Mononuclear cell (primary cell): ENCODE measurements around the gene CXCR2. TPM values are rescaled to one million over a fixed set of nuclear protein-coding genes. Genes with fewer than 3 reads are reported as not detected.
"Not testable (repeated sequence)": the region's sequence is repeated elsewhere in the genome, so short reads cannot be mapped to it uniquely, and the experiment has no call there.

ENCODE experiments used
- H3K27me3 ChIP-seq: 2 replicates; pipeline ENCODE4 v1.6.0; 2011; ENCODE audit warnings: low read length, control low read depth; ENCODE audit not compliant: insufficient read depth
- H3K4me1 ChIP-seq: 2 replicates; pipeline ENCODE4 v1.5.1; 2011; ENCODE audit warnings: mild to moderate bottlenecking, low read length, control low read depth; ENCODE audit not compliant: insufficient read depth
- H3K4me3 ChIP-seq: 2 replicates; pipeline ENCODE4 v1.5.1; 2011; ENCODE audit warnings: mild to moderate bottlenecking, low read length, moderate library complexity
- H3K9me3 ChIP-seq: 2 replicates; pipeline ENCODE4 v1.5.1; 2011; ENCODE audit warnings: low read depth, mild to moderate bottlenecking, control low read depth, low read length
- total RNA-seq: library from RNA; depleted of rRNA; stranded (reverse); fragments of >200 nt; gene quantifications from one replicate; pipeline ENCODE4 v1.2.3, GENCODE V29; 2012

The CXCR2 gene
- total RNA-seq = 0.73 TPM

DNA sequence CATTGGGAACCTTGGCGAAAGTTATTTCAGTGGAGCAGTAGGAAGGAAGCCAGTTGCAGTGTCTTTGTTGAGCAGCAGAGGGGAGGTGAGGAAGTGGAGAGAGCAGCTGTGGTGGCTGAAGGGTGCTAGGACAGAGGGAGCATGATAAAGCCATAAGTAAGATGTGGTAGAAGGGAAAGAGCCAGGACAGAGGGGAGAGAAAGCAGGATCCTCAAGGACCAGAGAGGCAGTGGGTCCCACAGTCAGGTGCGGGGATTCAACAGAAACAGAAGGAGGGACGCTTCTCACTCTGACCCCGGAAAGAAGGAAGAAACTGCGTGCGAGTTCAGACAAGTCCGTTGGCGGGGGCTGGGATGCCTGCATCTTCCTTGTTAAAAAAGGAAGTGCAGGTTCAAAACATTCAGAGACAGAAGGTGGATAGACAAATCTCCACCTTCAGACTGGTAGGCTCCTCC, at the start of gene CXCR2:
Gene CXCR2 (plus strand): TSS at position 403 of the 455 bp plus-strand sequence. CDS start 8,774 bp downstream, outside the sequence.
- no peaks in the 10 kb centered on the region for H3K27me3 ChIP-seq
- peaks cover 5% of the 10 kb centered on the region for H3K9me3 ChIP-seq
- peak within 1 kb of the TSS; percentile 31 for H3K4me3 ChIP-seq
- H3K4me1 ChIP-seq = peaks cover 64% of the 10 kb centered on the region

DNA sequence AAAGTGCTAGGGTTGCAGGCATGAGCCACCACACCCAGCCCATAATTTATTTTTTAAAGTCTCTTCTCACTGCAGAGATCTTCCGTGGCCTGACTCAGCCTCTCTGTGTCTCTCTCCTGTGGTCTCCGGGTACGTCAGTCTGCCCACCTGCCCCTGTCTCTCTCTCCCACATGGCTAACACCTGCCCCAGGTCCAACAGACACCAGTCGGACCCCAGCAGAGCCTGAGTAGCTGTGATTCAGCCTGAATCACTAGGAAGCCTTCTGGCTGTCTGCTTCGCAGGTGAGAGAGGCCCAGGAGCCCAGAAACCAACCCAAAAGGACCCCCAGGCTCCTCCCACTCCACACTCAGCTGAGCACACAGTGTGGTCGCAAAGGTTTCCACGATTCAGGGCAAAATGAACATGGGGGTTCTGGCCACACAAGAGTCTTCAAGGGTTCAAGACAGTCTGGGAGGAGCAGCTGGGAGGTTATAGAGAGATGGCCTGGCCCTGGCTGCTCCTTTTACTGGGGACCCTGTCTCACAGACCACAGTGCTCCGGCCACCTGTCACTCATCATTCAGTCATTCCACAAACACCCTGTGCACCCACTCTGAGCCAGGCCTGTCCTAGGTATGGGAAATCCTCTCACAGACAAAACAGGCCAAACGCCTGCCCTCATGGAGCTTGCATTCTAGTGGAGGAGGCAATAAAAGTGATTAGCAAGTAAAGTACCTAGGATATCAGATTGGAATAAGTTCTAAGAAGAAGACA, 48.2 kb upstream of the CXCR2 start:
- Histone ChIP-seq H3K4me3 (no peak overlapping the region), H3K9me3 (no peaks in the 10 kb centered on the region), H3K4me1 (peaks cover 18% of the 10 kb centered on the region), H3K27me3 (no peaks in the 10 kb centered on the region)

DNA sequence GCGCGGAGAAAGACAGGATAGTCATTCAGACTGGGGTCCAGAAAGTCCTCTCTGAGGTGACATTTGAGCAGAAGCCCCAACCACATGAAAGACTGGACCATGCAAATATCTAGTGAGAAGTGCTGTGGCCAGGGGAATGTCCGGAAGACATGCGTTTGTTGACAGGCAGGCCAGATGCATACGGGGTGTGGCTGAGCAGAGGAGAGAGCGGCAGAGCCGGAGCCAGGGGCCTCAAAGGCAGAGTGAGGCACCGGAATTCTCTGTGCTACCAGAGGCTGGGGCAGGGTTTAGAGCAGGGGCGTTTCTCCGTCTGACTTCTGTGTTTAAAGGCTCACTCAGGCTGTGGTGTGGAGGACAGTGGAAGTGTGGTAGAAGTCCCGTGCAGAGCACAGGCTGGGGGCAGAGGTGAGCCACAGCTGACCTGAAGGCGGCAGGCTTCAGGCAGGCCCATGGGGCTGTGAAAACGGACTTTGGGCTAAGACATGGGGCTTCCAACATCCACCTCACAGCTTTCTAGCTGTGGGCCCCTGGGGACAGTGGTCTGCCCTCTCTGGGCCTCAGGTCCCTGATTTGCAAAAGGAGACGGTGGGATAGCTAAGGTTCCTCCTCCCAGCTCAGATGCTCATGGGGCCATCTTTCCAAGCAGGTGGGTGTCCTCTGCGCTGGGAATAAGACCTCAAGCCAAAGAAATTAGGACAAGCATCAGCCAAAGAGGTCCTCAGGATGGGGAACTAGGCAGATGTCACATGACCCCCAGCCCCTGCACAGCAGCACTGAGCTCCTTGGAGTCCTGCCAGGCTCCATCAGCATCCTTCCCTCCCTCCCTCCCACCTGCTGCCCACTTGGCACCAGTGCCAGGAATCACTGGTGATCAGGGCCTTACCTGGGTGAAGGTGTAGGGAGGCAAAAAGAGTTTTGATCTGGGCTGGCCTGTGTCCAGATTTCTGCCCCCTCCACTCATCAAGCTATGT, 45.6 kb upstream of the CXCR2 start:
- no peaks in the 10 kb centered on the region for H3K27me3 ChIP-seq
- no peak overlapping the region for H3K4me3 ChIP-seq
- peaks cover 18% of the 10 kb centered on the region for H3K4me1 ChIP-seq
- H3K9me3 ChIP-seq = no peaks in the 10 kb centered on the region

DNA sequence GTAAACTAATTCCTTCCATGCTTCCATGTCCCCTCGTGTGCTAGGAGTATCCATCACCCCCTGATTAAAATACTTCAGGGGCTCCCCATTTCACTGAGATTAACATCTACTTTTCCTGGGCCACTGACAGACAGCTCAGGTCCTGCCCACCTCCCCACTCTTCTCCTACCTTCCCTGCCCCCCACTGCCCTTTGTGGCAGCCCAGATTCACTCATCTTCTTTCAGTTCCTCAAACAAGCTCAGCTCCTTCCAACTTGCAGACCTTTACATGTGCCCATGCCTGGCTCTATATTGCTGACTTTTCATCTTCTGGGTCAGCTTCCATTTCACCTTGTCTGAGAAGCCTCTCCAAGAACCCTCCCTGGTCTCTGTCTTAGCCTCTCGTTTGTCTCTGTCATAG, 44.8 kb upstream of the CXCR2 start:
- no peak overlapping the region for H3K4me3 ChIP-seq
- H3K27me3 ChIP-seq = no peaks in the 10 kb centered on the region
- no peaks in the 10 kb centered on the region for H3K9me3 ChIP-seq
- peaks cover 18% of the 10 kb centered on the region for H3K4me1 ChIP-seq

DNA sequence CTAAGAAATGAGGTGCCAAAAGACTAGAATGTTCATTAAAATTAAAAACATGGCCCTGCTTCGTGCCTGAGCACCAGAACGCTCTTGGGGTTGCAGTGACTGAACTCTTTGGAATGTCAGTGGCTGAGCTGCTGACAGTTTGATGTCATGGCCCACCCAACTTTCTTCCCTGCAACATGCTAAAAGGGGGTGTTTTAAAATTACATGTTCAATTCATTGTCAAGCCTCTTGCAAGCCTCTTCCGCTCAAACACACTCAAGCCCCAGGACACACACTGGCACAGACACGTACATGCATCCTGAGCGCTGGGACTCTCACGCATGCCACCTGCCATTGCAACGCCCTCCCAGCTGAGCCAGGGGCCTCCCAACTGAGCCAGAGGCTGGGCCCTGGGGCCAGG, 44.1 kb upstream of the CXCR2 start:
- no peak overlapping the region for H3K4me3 ChIP-seq
- no peaks in the 10 kb centered on the region for H3K27me3 ChIP-seq
- H3K9me3 ChIP-seq = peaks cover 4% of the 10 kb centered on the region
- peaks cover 14% of the 10 kb centered on the region for H3K4me1 ChIP-seq

DNA sequence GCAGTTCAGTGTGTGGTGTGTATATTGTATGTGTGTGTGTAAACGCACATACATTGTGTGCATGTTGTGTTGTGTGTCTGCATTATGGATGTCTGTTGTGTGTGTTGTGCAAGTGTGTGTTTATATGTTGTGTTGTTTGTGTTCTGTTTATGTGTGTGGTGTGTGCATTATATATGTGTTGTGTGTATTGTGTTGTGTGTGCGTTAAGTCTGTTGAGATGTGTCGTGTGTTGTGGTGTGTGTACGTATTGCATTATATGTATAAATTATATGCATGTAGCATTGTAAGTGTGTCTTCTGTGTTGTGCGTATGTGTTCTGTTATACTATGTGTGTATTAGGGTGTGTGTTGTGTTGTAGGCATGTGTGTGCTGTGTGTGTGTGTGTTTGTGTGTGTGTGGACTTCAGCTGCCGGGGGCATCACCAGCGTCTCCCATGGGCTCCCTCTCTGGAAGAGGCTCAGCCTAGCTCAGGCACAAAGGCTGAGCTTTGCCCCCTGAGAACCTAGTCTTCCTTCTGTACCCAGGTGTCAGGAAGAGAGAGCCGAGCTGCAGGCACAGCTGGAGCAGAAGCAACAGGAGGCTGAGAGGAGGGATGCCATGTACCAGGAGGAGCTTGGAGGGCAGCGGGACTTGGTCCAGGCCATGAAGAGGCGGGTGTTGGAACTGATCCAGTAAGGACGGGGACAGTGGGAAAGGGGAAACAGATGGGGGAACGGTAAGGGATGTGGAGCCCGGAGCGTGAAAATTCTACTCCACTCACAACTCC, 43.1 kb upstream of the CXCR2 start:
- Histone ChIP-seq H3K4me1 (peaks cover 14% of the 10 kb centered on the region), H3K27me3 (no peaks in the 10 kb centered on the region), H3K9me3 (peaks cover 6% of the 10 kb centered on the region), H3K4me3 (no peak overlapping the region)

DNA sequence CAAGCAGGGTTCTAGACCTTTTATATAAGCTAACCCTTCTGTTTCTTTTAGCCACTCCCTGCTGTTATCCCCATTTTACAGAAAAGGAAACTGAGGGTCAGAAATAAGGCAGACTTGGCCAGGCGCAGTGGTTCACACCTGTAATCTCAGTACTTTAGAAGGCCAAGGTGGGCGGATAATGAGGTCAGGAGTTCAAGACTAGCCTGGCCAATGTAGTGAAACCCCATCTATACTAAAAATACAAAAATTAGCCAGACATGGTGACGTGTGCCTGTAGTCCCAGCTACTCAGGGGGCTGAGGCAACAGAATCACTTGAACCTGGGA, 42.5 kb upstream of the CXCR2 start:
- Histone ChIP-seq H3K4me3 (no peak overlapping the region), H3K9me3 (peaks cover 6% of the 10 kb centered on the region), H3K4me1 (peaks cover 14% of the 10 kb centered on the region), H3K27me3 (no peaks in the 10 kb centered on the region)

DNA sequence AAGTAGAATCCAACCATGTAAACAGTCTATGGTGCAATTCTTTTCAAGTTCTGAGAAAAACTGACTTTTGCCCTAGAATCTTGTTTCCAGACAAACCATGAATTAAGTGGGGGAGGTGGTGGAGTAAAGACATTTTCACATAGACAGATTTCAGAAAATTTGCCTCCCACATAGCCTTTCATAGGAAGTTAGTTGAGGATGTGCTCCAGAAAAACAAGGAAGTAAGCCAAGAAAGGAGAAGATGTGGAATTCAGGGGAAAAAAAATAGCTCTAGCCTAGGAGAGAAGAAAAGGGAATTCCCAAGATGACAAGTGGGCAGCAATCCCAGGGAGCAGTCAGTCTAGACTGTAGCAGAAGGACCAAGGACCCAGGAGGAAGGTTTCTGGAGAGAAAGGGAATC, 39.4 kb upstream of the CXCR2 start:
- peaks cover 6% of the 10 kb centered on the region for H3K9me3 ChIP-seq
- H3K4me3 ChIP-seq = no peak overlapping the region

DNA sequence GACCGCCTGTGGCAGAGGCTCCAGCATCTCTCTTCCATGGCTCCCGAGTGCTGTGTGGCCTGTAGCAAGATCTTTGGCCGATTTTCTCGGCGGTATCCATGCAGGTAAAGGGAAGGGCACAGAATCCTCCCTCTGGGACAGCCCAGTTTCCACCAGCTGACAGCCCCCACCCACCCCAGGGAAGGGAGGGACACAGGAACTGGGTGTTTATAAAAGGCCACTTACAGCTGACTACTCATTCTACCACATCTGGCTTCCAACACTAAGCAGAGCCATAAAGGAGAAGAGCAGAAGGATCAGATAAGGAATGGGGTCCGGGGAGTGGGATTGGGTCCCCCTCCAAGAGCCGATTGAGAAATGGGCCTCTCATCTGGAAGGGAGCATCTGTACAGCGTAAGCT, 36.6 kb upstream of the CXCR2 start:
- no peaks in the 10 kb centered on the region for H3K27me3 ChIP-seq
- no peak overlapping the region for H3K4me3 ChIP-seq
- H3K4me1 ChIP-seq = peaks cover 14% of the 10 kb centered on the region
- peaks cover 6% of the 10 kb centered on the region for H3K9me3 ChIP-seq

More for the DNA sequence above, 39.4 kb upstream of the CXCR2 start:
- Histone ChIP-seq H3K27me3 (no peaks in the 10 kb centered on the region), H3K4me1 (peaks cover 5% of the 10 kb centered on the region)

DNA sequence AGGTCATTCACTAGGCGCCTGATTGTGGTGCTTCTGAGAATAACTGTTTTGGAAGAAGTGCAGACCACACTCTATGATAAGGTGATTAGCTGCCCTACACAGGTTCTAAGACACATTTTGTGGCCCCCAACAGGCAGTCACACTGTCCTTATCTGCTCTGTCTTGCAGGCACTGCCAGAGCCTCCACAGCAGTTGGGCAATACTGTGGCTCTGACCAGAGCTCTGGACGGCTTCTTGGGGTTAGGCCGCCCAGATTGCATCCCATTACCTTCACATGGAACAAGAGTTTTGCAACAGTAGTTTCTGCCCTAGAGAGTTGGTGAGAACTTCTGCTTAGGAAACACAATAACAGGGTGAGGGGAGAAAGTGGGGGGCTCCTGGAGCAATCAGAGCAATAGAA, 34.1 kb upstream of the CXCR2 start:
- H3K4me1 ChIP-seq = peaks cover 14% of the 10 kb centered on the region
- H3K4me3 ChIP-seq = no peak overlapping the region
- H3K9me3 ChIP-seq = peaks cover 2% of the 10 kb centered on the region
- no peaks in the 10 kb centered on the region for H3K27me3 ChIP-seq

DNA sequence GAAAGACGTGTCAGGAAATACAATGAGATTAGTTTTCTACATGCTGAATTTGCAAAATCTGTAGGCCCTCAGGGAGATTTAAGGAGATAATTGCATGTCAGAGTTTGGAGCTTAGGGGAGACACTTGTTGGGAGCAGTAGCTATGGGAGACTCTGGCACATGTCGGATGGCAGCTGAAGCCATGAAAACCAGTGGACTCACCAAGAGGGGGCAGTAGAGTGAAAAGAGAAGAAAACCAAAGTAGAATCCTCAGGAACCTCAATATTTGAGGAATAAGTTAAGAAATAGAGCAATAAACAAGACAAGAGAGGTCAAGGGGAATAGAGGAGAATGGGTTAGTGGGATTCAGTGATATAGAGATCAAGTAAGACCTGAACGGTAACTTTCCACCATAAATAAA, 31.9 kb upstream of the CXCR2 start:
- no peaks in the 10 kb centered on the region for H3K9me3 ChIP-seq
- H3K27me3 ChIP-seq = no peaks in the 10 kb centered on the region
- no peak overlapping the region for H3K4me3 ChIP-seq
- peaks cover 14% of the 10 kb centered on the region for H3K4me1 ChIP-seq

DNA sequence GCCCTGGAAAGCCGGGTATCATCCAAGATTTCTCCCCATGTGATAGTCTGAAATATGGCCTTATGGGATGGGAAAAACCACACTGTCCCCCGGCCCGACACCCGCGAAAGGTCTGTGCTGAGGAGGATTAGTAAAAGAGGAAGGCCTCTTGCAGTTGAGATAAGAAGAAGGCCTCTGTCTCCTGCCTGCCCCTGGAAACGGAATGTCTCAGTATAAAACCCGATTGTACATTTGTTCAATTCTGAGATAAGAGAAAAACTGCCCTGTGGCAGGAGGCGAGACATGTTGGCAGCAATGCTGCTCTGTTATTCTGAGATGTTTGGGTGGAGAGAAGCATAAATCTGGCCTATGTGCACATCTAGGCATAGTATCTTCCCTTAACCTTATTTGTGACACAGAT, 30.0 kb upstream of the CXCR2 start:
- peaks cover 4% of the 10 kb centered on the region for H3K27me3 ChIP-seq
- H3K4me3 ChIP-seq = no peak overlapping the region
- H3K4me1 ChIP-seq = peaks cover 14% of the 10 kb centered on the region
- H3K9me3 ChIP-seq = no peaks in the 10 kb centered on the region

DNA sequence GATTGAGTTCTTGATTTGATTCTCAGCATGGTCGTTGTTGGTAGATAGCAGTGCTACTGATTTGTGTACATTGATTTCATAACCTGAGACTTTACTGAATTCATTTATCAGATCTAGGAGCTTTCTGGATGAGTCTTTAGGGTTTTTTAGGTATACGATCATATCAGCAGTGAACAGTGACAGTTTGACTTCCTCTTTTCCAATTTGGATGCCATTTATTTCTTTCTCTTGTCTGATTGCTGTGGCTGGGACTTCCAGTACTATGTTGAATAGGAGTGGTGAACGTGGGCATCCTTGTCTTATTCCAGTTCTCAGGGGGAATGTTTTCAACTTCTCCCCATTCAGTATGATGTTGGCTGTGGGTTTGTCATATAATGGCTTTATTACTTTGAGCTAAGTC, 27.9 kb upstream of the CXCR2 start:
- Histone ChIP-seq H3K9me3 (no peaks in the 10 kb centered on the region), H3K4me1 (no peaks in the 10 kb centered on the region), H3K27me3 (peaks cover 6% of the 10 kb centered on the region), H3K4me3 (no peak overlapping the region)

DNA sequence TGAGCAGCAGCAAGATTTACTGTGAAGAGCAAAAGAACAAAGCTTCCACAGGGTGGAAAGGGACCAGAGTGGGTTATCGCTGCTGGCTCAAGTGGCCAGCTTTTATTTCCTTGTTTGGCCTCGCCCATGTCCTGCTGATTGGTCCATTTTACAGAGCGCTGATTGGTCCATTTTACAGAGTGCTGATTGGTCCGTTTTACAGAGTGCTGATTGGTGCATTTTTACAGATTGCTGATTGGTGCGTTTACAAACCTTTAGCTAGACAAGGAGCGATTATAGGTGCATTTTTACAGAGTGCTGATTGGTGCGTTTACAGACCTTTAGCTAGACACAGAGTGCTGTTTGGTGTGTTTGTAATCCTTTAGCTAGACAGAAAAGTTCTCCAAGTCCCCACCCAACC, 17.0 kb upstream of the CXCR2 start:
- H3K9me3 ChIP-seq, H3K4me1 ChIP-seq, H3K27me3 ChIP-seq, H3K4me3 ChIP-seq: not testable (repeated sequence)

DNA sequence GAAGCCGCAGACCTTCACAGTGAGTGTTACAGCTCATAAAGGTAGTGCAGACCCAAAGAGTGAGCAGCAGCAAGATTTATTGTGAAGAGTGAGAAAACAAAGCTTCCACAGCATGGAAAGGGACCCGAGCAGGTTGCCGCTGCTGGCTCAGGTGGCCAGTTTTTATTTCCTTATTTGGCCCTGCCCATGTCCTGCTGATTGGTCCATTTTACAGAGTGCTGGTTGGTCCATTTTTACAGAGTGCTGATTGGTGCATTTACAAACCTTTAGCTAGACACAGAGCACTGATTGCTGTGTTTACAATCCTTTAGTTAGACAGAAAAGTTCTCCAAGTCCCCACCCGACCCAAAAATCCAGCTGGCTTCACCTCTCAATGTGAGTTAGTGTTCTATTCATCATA, 4.0 kb upstream of the CXCR2 start:
- H3K9me3 ChIP-seq, H3K4me3 ChIP-seq, H3K27me3 ChIP-seq: not testable (repeated sequence)
- peaks cover 27% of the 10 kb centered on the region for H3K4me1 ChIP-seq
